HG03575 (cell line): ENCODE data around the gene POLG.

Source experiments
- ATAC-seq: cut with Tn5 transposase; IDR thresholded peaks from one replicate; pipeline ENCODE4 v1.9.1; 2021; ENCODE audit not compliant: unreplicated experiment, insufficient number of reproducible peaks, low FRiP score; ENCODE audit errors: extremely low read depth

Gene POLG

DNA sequence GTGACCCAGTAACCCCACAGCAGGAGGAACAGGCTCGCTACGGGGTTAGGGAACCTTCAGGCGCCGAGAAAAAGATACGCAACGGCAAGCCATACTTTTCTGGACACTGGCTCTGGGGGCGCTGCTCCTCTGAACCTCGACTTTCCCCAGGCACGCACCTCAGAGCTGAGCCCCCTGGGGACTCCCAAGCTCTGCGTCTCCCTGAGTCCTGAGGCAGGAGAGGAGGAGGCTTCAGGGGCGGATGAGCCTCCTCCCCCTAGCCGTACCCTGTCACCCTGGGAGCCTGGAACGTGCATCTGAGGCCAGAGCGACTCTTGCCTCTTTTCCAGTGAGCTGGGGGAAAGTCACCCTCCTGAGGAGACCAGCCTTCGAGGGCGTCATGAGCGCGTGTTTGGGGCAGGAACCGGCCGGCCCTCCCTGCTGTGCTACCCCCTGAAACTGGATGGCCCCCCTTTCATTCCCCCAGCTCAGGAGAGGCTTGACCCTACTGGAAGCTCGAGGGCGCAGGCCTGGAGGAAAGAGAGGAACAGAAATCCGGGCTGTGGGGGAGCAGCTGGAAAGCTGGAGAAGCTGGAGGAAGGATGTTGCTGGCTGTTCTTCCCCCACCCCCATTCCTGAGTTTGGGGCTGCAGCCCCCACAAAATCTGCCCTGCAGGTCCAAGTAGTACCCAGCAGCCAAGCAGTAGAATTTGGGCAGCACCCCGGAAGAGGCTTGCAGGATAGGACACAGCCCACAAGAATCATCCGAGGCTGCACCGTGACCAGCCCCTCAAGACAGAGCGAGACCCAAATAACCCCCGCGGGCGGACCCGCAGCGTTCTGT is 25.1 kb upstream of the POLG start:
- no peak for ATAC-seq

- no peak for ATAC-seq
These were observed 24.3 kb upstream of the POLG start for GRCh38 chr15:89358755-89359439.

GRCh38 chr15:89358435-89358754 is 23.8 kb upstream of the POLG start:
- ATAC-seq: no peak

- no peak for ATAC-seq
These were observed 22.1 kb upstream of the POLG start for GRCh38 chr15:89356634-89357298.

DNA sequence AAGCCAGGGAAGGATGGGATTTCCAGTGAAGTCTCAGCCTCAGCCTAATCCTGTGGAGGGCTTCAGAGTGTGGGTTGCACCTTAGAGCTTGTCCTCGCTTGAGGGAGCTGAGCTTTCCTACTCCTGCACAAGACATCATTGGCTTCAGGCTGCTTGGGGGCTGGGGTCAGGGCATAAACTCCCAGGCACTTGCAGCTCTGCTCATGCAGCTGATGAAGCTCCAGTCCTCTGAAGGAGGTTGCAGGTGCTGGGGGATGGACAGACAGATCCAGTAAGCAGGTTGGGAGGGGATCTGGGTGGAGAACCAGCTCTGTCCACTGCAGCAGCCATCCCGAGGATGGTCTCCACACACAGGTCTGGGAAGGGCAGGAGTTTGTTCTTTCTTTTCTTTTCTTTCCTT is 19.4 kb upstream of the POLG start:
- no peak for ATAC-seq

- no peak for ATAC-seq
These were observed 17.9 kb upstream of the POLG start for GRCh38 chr15:89352476-89352875.

DNA sequence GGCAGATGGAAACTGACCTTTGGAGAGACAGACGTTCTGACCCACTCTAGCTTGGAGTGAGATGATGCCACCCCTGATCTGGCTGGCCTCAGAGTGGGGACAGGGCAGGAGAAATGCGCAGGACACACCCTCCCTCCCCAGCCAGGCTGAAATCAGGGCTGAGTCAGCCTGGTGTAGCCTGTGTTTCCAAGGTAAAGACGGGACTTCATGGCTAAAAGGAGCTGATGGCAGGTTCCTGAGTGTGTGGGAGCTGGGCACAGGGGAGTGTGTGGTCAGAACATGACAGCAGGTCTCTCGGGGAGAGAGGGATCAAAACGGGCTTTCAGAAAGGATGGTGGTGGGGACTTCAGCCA is 14.6 kb upstream of the POLG start:
- no peak for ATAC-seq

DNA sequence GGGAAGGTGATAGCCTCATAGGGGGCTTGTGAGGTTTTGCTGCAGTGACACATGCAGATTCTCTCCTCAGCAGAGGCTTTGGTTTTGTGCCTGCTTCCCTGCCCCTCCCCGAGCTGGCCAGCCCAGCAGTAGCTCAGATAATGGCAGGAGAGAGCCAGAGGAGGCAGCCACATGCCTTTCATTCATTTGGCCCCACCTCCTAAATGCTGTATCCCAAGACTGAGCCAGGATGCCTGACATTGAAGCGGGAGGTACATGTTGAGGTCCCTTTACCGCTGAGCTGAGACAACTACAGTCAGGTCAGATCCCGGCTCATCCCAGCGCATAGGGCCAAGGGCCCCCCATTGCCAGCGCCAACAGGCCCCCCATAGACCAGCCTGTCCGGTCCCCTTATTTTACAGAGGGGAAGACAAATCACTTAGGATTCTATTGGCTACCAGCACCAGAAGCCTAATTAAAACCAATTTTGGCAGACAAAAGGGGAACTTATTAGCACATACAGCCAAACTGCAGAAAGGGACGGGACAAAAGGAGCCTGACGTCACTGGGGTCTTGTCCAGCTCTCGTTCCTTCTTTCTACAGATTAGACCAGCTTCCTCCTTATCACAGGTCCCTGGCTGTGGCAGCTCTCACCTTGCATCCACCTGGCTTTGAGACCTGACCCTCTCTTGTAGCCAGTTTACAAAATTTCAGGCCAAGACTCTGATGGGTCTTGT is 12.1 kb upstream of the POLG start:
- no peak for ATAC-seq

GRCh38 chr15:89345248-89345647 is 10.6 kb upstream of the POLG start:
- ATAC-seq: no peak

DNA sequence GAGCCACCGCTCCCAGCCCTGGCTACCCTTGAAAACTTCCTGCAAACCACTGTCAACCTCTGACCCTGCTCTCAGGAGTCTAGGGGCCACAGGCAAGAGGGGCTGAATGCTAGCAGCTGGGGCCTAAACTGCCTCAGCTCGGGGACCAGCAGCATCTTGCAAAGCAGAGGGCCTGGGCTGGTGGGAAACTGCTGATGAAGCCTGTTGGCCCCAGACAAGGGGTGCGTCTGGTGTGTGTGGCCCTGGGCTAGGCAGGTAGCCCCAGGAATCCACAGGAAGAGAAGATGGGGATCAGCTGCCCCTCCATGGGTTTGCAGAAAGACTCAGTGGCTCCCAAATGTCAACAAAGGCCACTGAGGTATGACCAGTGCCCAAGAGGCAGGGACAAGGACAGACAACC is 8.2 kb upstream of the POLG start:
- no peak for ATAC-seq

DNA sequence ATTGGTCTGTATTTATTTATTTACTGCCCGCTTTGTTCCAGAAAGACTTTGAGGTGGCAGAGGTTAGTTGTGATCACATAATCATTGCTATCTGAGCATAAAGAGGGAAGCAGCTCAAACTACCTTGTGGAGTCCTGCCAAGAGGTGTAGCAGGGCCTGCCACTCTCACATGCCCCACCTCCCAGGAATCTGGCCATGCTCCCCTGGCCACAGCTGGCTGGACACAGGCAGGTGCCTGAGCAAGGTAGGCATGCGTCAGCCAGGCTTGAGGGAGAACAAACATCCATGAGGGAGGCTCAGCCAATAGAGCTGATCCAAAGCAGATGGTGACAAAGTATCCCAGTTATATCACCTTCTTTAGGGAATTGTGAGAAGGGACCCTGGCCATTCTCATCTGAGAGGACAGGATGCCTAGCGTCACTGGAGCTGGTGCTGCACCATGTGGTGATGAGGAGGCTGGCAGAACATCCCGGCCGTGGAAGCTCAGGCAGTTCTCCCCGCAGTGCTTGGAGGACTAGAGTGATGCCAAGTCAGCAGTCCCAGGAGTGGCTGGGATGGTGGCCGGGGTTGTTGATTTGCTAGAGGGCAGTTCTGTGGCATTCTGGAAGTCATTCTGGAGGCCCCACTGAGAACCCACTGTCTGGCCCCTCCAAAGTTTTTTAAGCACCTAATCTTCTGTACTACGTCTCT is 6.8 kb upstream of the POLG start:
- no peak for ATAC-seq

DNA sequence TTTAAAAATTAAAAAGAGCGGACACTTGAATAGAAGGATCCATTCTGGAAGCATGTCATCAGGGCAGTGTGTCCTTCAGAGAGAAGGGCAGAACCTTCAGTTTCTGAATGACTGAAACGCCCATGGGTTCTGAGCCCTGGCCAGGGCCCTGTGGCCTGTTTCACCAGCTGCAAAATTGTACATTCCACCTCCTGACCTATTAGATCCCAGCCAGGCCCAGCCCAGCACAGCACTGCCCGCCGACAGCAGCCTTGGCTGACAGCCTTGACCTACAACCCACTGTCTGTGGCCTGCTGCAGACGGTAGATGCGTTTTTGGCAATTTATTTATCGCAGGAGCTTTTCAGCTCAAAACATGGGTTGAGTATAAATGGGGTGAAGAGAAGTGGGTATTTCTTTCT is 5.9 kb upstream of the POLG start:
- no peak for ATAC-seq

GRCh38 chr15:89338036-89338435 is 3.4 kb upstream of the POLG start:
- ATAC-seq: no peak

GRCh38 chr15:89335298-89336041 is 846 bp upstream of the POLG start:
- no peak for ATAC-seq

- ATAC-seq: peak; percentile 2
These were observed 590 bp downstream of the POLG start for GRCh38 chr15:89333959-89334509.

DNA sequence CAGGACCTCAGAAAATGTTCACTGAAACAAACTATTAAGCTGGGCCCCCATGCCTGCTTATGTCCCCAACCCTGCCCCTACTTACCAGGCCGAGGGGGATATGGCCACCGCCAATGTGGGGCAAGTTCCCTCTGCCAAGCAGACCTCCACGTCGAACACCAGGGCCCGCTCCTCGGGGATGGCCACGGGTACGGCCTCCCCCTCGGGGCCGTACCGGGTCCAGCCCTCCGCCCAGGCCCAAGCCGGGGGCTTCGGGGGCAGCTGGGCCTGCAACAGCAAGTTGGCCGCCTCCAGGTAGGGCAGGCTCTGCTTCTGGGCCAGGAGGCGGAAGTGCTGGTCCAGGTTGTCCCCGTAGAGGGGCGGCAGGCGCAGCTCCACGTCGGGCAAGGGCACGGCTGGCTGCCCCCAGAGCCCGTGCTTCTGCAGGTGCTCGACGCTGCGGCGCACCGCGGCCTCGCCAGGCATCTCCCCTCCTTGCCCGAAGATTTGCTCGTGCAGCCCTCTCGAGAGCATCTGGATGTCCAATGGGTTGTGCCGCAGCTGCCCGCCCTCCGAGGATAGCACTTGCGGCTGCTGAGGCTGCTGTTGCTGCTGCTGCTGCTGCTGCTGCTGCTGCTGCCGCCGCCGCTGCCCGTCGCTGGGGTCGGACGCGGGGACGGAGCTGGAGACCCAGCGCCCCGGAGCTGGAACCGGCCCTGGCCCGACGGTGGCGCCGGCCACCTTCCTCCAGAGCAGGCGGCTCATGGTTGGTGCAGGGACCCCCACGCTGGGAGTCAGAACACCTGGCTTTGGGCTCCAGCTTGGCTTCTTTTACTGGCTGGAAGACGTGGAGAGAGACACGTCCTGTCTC is 1.4 kb downstream of the POLG start:
- no peak for ATAC-seq

- ATAC-seq: no peak
These were observed 2.2 kb downstream of the POLG start for GRCh38 chr15:89332446-89332845.
